H1 (cell line): ENCODE results near the gene INHA. TPM values are rescaled to one million over a fixed set of nuclear protein-coding genes. Genes with fewer than 3 reads are reported as not detected.

ENCODE experiments used
- CTCF ChIA-PET: fragments of 300-600 bp; sonication (Branson Sonifier 250); formaldehyde crosslinking; loops from one replicate; lab custom pipeline; 2021; ENCODE audit not compliant: partially characterized antibody; lab: Charles Lee
- POLR2A ChIA-PET: fragments of 300-600 bp; sonication (Branson Sonifier 250); formaldehyde crosslinking; loops from one replicate; lab custom pipeline; 2021; ENCODE audit warnings: inconsistent platforms; ENCODE audit not compliant: partially characterized antibody; lab: Charles Lee
- DNase-seq, 2 experiments: peaks; one replicate each; pipeline versions ENCODE4 v3.0.0 to v3.0.0-alpha.2; 2010 to 2022; ENCODE audit warnings: low spot score in 2 of 2, low read depth in 1 of 2, mixed read lengths in 1 of 2
- FAIRE-seq: peaks from 2 replicates; lab custom pipeline; 2011; peaks lifted over from hg19 to GRCh38; lab: Jason Lieb, UNC
- H2AFZ ChIP-seq: 2 replicates; pipeline ENCODE4 v1.8.1; 2012; ENCODE audit warnings: low read length, inconsistent platforms
- H2AK5ac ChIP-seq: 2 replicates; pipeline ENCODE4 v1.6.1; 2013; ENCODE audit warnings: low read depth, low read length
- H2BK120ac ChIP-seq: replicated peaks from 2 replicates; pipeline ENCODE3; 2013; ENCODE audit warnings: low read depth, low read length, inconsistent platforms
- H2BK12ac ChIP-seq: 2 replicates; pipeline ENCODE4 v1.6.1; 2013; ENCODE audit warnings: low read depth, low read length
- H2BK15ac ChIP-seq: 2 replicates; pipeline ENCODE4 v1.6.1; 2013; ENCODE audit warnings: low read length
- H2BK20ac ChIP-seq: 2 replicates; pipeline ENCODE4 v1.6.1; 2013; ENCODE audit warnings: low read length
- H2BK5ac ChIP-seq: 2 replicates; pipeline ENCODE4 v1.6.1; 2013; ENCODE audit warnings: low read depth, low read length
- H3K14ac ChIP-seq: 2 replicates; pipeline ENCODE4 v1.6.1; 2013; ENCODE audit warnings: inconsistent platforms; ENCODE audit not compliant: insufficient read length
- H3K18ac ChIP-seq: 2 replicates; pipeline ENCODE4 v1.6.1; 2013; ENCODE audit warnings: low read length; ENCODE audit errors: extremely low read depth
- H3K23ac ChIP-seq: 2 replicates; pipeline ENCODE4 v1.6.1; 2013; ENCODE audit warnings: inconsistent platforms; ENCODE audit not compliant: insufficient read length
- H3K23me2 ChIP-seq: 2 replicates; pipeline ENCODE4 v1.6.1; 2013; ENCODE audit warnings: low read depth, low read length
- H3K27ac ChIP-seq: 2 replicates; pipeline ENCODE4 v1.6.1; 2011; ENCODE audit warnings: low read depth, low read length, inconsistent platforms
- H3K27me3 ChIP-seq, 4 experiments: replicated peaks in 1 of 4; 1 replicate in 1 of 4; 2 replicates in 3 of 4; pipeline versions ENCODE4 v1.6.1 to v1.8.1; 2011 to 2013; ENCODE audit warnings: low read length in 3 of 4, mild to moderate bottlenecking in 3 of 4, inconsistent platforms in 2 of 4, mixed read lengths in 2 of 4, moderate library complexity in 1 of 4; ENCODE audit not compliant: control insufficient read depth in 3 of 4, insufficient read depth in 3 of 4; ENCODE audit errors: extremely low read depth in 1 of 4
- H3K36me3 ChIP-seq, 4 experiments: 2 replicates each; pipeline versions ENCODE4 v1.6.1 to v1.8.1; 2011 to 2013; ENCODE audit warnings: mild to moderate bottlenecking in 4 of 4, low read length in 3 of 4, moderate library complexity in 2 of 4, control low read depth in 1 of 4, inconsistent platforms in 1 of 4; ENCODE audit not compliant: insufficient read depth in 4 of 4, control insufficient read depth in 2 of 4
- H3K4ac ChIP-seq: replicated peaks from 2 replicates; pipeline ENCODE3; 2013; ENCODE audit warnings: low read length, low read depth, mixed read lengths, inconsistent platforms; ENCODE audit not compliant: insufficient read length
- H3K4me1 ChIP-seq, 4 experiments: replicated peaks in 1 of 4; 1 replicate in 1 of 4; 2 replicates in 3 of 4; pipeline versions ENCODE4 v1.6.1 to v1.8.1; 2011 to 2013; ENCODE audit warnings: low read length in 3 of 4, inconsistent platforms in 2 of 4, mixed read lengths in 1 of 4; ENCODE audit not compliant: insufficient read depth in 4 of 4, control insufficient read depth in 3 of 4
- H3K4me2 ChIP-seq, 2 experiments: 2 replicates each; pipeline versions ENCODE4 v1.6.1 to v1.8.1; 2011 to 2013; ENCODE audit warnings: low read depth in 2 of 2, low read length in 2 of 2, control low read depth in 1 of 2, inconsistent platforms in 1 of 2, mild to moderate bottlenecking in 1 of 2; ENCODE audit not compliant: insufficient read depth in 1 of 2
- H3K4me3 ChIP-seq, 4 experiments: fragments of 200-600, 300-600 bp in 1 of 4; sonication (generic), shearing (Covaris generic), sonication (Bioruptor Twin) in 1 of 4; 2 replicates each; pipeline versions ENCODE4 v1.5.1 to v1.8.1; 2011 to 2016; ENCODE audit warnings: low read length in 4 of 4, low read depth in 3 of 4, control low read depth in 2 of 4, inconsistent platforms in 2 of 4, mild to moderate bottlenecking in 2 of 4, mixed read lengths in 1 of 4, moderate library complexity in 1 of 4; ENCODE audit not compliant: insufficient read depth in 2 of 4; ENCODE audit errors: extremely low read depth in 1 of 4
- H3K56ac ChIP-seq: replicated peaks from 2 replicates; pipeline ENCODE3; 2013; ENCODE audit warnings: low read depth, mild to moderate bottlenecking, mixed read lengths, low read length, inconsistent platforms; ENCODE audit not compliant: insufficient read length
- H3K79me1 ChIP-seq: 2 replicates; pipeline ENCODE4 v1.6.1; 2013; ENCODE audit warnings: low read depth, low read length, control low read depth
- H3K79me2 ChIP-seq, 2 experiments: 2 replicates each; pipeline versions ENCODE4 v1.6.1 to v1.8.1; 2012 to 2013; ENCODE audit warnings: low read length in 2 of 2, mild to moderate bottlenecking in 2 of 2, inconsistent platforms in 1 of 2; ENCODE audit not compliant: insufficient read depth in 2 of 2, control insufficient read depth in 1 of 2
- H3K9ac ChIP-seq, 4 experiments: replicated peaks in 1 of 4; 1 replicate in 1 of 4; 2 replicates in 3 of 4; pipeline versions ENCODE4 v1.6.1 to v1.8.1; 2011 to 2013; ENCODE audit warnings: low read depth in 3 of 4, low read length in 3 of 4, control low read depth in 2 of 4, mild to moderate bottlenecking in 2 of 4, moderate library complexity in 2 of 4, inconsistent platforms in 1 of 4; ENCODE audit errors: extremely low read depth in 1 of 4
- H3K9me3 ChIP-seq, 2 experiments: 2 replicates each; pipeline versions ENCODE4 v1.6.1 to v1.8.1; 2012 to 2013; ENCODE audit warnings: mild to moderate bottlenecking in 2 of 2, moderate library complexity in 2 of 2, control low read depth in 1 of 2, inconsistent platforms in 1 of 2, low read depth in 1 of 2, low read length in 1 of 2, mixed read lengths in 1 of 2; ENCODE audit not compliant: insufficient read depth in 2 of 2
- H4K20me1 ChIP-seq, 2 experiments: replicated peaks in 1 of 2; 2 replicates each; pipeline versions ENCODE3 to v1.8.1; 2011 to 2013; ENCODE audit warnings: inconsistent platforms in 2 of 2, low read length in 2 of 2, mild to moderate bottlenecking in 1 of 2; ENCODE audit not compliant: insufficient read depth in 2 of 2, control insufficient read depth in 1 of 2
- H4K5ac ChIP-seq: 2 replicates; pipeline ENCODE4 v1.6.1; 2013; ENCODE audit warnings: low read length, low read depth, mixed read lengths, inconsistent platforms; ENCODE audit not compliant: insufficient read length
- H4K8ac ChIP-seq: 2 replicates; pipeline ENCODE4 v1.8.0; 2013; ENCODE audit warnings: mild to moderate bottlenecking, moderate library complexity, low read length, inconsistent platforms; ENCODE audit not compliant: insufficient read depth; ENCODE audit errors: extremely low read depth
- H4K91ac ChIP-seq: replicated peaks from 2 replicates; pipeline ENCODE3; 2013; ENCODE audit warnings: low read length, mixed read lengths, inconsistent platforms; ENCODE audit not compliant: insufficient read length
- BACH1 ChIP-seq: IDR thresholded peaks from 2 replicates; pipeline ENCODE4 v1.6.1; 2012; ENCODE audit warnings: low read length, improper control_type of control experiment
- CHD1 ChIP-seq: IDR thresholded peaks from 2 replicates; pipeline ENCODE4 v1.6.1; 2012; ENCODE audit warnings: low read depth, low read length, improper control_type of control experiment
- RNF2 ChIP-seq: fragments of 200-900, 300-1000 bp; sonication (generic); IDR thresholded peaks from 2 replicates; pipeline ENCODE4 v1.7.1; 2016; ENCODE audit warnings: borderline replicate concordance, low read depth, mild to moderate bottlenecking, antibody characterized with exemption, low read length; ENCODE audit not compliant: poor library complexity, severe bottlenecking; ENCODE audit errors: missing control alignments
- SP1 ChIP-seq: IDR thresholded peaks from 2 replicates; pipeline ENCODE4 v1.6.1; 2011; ENCODE audit warnings: low read depth, low read length
- WGBS, 2 experiments: shearing (Covaris generic) in 1 of 2; methylation state at CpG; one replicate each; pipeline versions ENCODE4 v1.1.6 to v1.1.7; 2013 to 2015; ENCODE audit warnings: low lambda C conversion rate in 2 of 2, mixed read lengths in 2 of 2, inconsistent platforms in 1 of 2, low coverage in 1 of 2, missing lambda C conversion rate in 1 of 2; ENCODE audit not compliant: insufficient replicate concordance in 2 of 2, insufficient coverage in 1 of 2, insufficient read length in 1 of 2; ENCODE audit errors: extremely low coverage in 1 of 2, missing lambda C conversion rate in 1 of 2; 5-methylcytosine and 5-hydroxymethylcytosine counted together
- polyA plus RNA-seq, 7 experiments: library from polyadenylated mRNA; depleted of rRNA in 3 of 7; stranded (reverse) in 5 of 7; unstranded in 2 of 7; fragments of >200 nt in 5 of 7; fragments of 200-250 nt in 2 of 7; gene quantifications; 1 replicate in 5 of 7; 2 replicates in 1 of 7; 4 replicates in 1 of 7; pipeline versions ENCODE4 v1.2.1 to v1.2.3, GENCODE V29; 2011 to 2013; ENCODE audit warnings: missing spikeins in 2 of 7, mixed read lengths in 2 of 7
- total RNA-seq: library from RNA; stranded (reverse); fragmentation: NEBNext Ultra II Directional; extraction: Animal tissue kit (Norgen Biotek cat#: 25700); gene quantifications from 2 replicates; pipeline ENCODE4 v1.2.1, GENCODE V29; 2021

Gene INHA
- total and polyA plus RNA-seq, 2 of the 8 experiments (the other 6 are each of a cell fraction or from before 2014, with no cell fraction given): 0.65 to 2.7 TPM

DNA sequence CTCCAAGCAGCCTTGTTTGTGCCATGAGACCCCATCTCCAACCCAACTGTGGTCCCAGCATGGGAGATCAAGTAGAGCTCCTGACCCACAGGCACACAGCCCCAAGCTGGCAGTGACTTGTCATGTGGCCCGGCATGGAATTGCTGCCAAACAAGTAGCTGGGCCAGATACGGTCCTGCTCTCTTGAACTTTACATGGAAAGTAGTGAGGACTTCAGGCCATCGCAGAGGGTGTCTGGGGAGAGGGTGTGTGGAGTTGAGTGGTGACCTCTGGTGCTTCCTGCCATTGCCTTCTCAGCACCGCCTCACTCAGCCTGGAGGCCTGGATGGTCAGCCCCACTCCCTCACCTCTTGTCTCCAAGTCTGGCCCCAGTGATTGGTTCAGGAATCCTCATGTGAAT is 44.4 kb downstream of the INHA start:
- Histone ChIP-seq H2AFZ (no peak overlapping the region), H3K9me3 (no peaks in the 10 kb centered on the region), H3K27ac (no peak overlapping the region), H3K14ac (no peak overlapping the region), H4K8ac (no peak overlapping the region; the same call in 1 of the 2 replicates), H3K4me2 (no peak overlapping the region), H3K4me1 (no peaks in the 10 kb centered on the region; a peak in 1 of 7 replicates), H3K4me3 (no peak overlapping the region), H2BK12ac (no peak overlapping the region), H3K9ac (no peak overlapping the region), H3K18ac (no peak overlapping the region), H4K91ac (no peak overlapping the region), H4K20me1 (peaks cover 0 to 2% of the 10 kb centered on the region in 2 experiments), H3K36me3 (peaks cover 0 to 6% (median 0%) of the 10 kb centered on the region in 4 experiments; a peak in 3 of 8 replicates), H3K79me2 (no peaks in the 10 kb centered on the region), H2BK20ac (no peak overlapping the region), H3K4ac (no peak overlapping the region), H4K5ac (no peak overlapping the region), H3K23ac (no peak overlapping the region), H3K56ac (no peak overlapping the region), H2BK15ac (no peak overlapping the region), H2BK5ac (no peak overlapping the region), H3K27me3 (no peaks in the 10 kb centered on the region), H2BK120ac (no peak overlapping the region), H3K23me2 (no peaks in the 10 kb centered on the region), H3K79me1 (no peaks in the 10 kb centered on the region; the same call in 1 of the 2 replicates), H2AK5ac (no peak overlapping the region)
- no peak for DNase-seq
- FAIRE-seq: no peak
- CTCF ChIA-PET: interaction anchor here (1.2 to 18.7 kb wide), 8 partner anchors 9 to 86 kb away, joined by 3 to 356 read pairs (median 4); partner anchors contain the start of gene SLC4A3
- POLR2A ChIA-PET: interaction anchor here (0.6 to 1.6 kb wide), 5 partner anchors 8 to 75 kb away, joined by 3 to 5 read pairs (median 4); partner anchors contain the start of genes INHA and OBSL1
- WGBS, 2 experiments: 94% methylated on average over 4 of the region's 4 CpGs; no CpG with 5 or more reads in 1 of the 2 experiments
- no peak for TF ChIP-seq CHD1
- TF ChIP-seq SP1: no peak
- no peak for TF ChIP-seq RNF2
- no peak for TF ChIP-seq BACH1
